ENCODE measurements around the gene IP6K1.
"Not testable (repeated sequence)": the region's sequence is repeated elsewhere in the genome, so short reads cannot be mapped to it uniquely, and the experiment has no call there.

IP6K1 gene

DNA sequence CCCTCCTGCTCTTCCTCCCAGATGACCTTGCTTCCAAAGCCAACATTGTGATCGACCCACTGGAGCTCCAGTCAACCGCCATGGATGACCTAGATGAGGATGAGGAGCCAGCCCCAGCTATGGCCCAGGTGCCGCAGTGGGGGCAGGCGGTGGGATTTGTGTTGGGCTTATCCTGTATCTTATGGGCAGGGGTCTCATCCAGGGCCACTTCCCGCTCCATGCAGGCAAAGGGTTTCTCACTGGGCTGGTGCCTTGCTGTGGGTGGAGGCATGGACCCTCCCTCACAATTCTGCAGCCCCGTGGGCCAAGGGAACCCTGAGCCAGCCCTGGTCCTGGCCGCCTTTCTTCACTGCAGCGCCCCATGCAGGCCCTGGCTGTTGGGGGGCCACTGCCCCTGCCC, 81.7 kb downstream of the IP6K1 start:
- DNase-seq (ENCODE audit: low spot score in 2 of 2) (no peak), ATAC-seq (replicated peaks; ENCODE audit: extremely low read depth, poor library complexity, severe bottlenecking) (no peak)
- no peak overlapping the region for H3K27ac Mint-ChIP-seq (ENCODE audit: low read depth)
- no peaks in the 10 kb centered on the region for H3K4me1 Mint-ChIP-seq
- no peaks in the 10 kb centered on the region for H3K9me3 Mint-ChIP-seq
- H3K4me3 Mint-ChIP-seq: no peak overlapping the region
- peaks cover 6% of the 10 kb centered on the region for H3K36me3 Mint-ChIP-seq (ENCODE audit: insufficient read depth)
- H3K27me3 Mint-ChIP-seq: no peaks in the 10 kb centered on the region

DNA sequence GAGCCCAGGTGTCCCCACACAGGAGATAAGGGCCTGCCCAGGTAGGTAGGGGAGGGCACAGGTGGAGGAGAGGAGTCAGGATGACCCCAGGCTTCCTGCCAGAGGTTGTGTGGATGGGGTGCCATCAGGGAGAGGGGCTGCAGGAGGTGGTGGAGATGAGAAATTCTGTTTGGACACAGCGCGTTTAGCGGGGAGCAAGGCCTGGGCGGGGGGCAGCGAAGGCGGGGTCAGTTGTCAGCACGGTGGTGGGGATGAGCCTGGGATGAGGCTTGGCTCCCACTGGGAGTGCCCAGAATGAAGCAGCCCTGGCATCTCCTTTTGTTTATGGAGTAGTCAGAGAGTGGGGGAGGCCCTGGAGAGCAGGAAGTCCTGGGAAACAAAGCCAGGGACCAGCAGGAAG, 82.4 kb downstream of the IP6K1 start:
- no peaks in the 10 kb centered on the region for H3K27me3 Mint-ChIP-seq
- H3K4me1 Mint-ChIP-seq: no peaks in the 10 kb centered on the region
- DNase-seq (ENCODE audit: low spot score in 2 of 2): no peak
- H3K9me3 Mint-ChIP-seq: no peaks in the 10 kb centered on the region
- ATAC-seq (replicated peaks; ENCODE audit: extremely low read depth, poor library complexity, severe bottlenecking): no peak
- H3K36me3 Mint-ChIP-seq (ENCODE audit: insufficient read depth): peaks cover 5% of the 10 kb centered on the region
- H3K4me3 Mint-ChIP-seq: no peak overlapping the region
- no peak overlapping the region for H3K27ac Mint-ChIP-seq (ENCODE audit: low read depth)

- Mint-ChIP-seq H3K36me3 (ENCODE audit: insufficient read depth) (peaks cover 5% of the 10 kb centered on the region), H3K27ac (ENCODE audit: low read depth) (no peak overlapping the region), H3K4me1 (no peaks in the 10 kb centered on the region), H3K9me3 (no peaks in the 10 kb centered on the region), H3K27me3 (no peaks in the 10 kb centered on the region), H3K4me3 (no peak overlapping the region)
- peak; percentile 36 to 58 for DNase-seq (ENCODE audit: low spot score in 2 of 2)
- ATAC-seq (replicated peaks; ENCODE audit: extremely low read depth, poor library complexity, severe bottlenecking): peak; percentile 93
Observed at GRCh38 chr3:49703443-49703927, 82.9 kb downstream of the IP6K1 start.

DNA sequence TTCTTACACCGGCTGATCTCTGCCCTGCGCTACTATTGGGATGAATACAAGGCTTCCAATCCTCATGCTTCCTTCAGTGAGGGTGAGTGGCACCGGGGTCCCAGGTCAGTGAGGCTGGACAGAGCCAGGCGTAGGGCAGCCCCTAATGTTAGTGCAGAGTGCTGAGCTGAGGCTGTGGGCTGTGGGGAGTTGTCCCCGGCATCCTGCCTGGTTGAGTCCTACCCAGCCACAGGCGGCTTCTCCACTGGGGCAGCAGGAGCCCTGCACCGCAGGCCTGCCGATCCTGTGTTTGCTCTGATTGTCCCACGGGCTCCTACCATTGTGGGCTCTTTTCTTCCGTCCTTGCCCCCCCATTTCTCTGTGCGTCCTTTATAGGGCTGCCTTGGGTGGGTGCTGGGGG, 83.7 kb downstream of the IP6K1 start:
- Mint-ChIP-seq H3K36me3 (ENCODE audit: insufficient read depth) (peaks cover 7% of the 10 kb centered on the region), H3K27me3 (no peaks in the 10 kb centered on the region), H3K4me1 (no peaks in the 10 kb centered on the region), H3K27ac (ENCODE audit: low read depth) (no peak overlapping the region), H3K4me3 (no peak overlapping the region), H3K9me3 (no peaks in the 10 kb centered on the region)
- DNase-seq (ENCODE audit: low spot score in 2 of 2): no peak
- ATAC-seq (replicated peaks; ENCODE audit: extremely low read depth, poor library complexity, severe bottlenecking): no peak

GRCh38 chr3:49701388-49702077, 84.8 kb downstream of the IP6K1 start:
- ATAC-seq (replicated peaks; ENCODE audit: extremely low read depth, poor library complexity, severe bottlenecking) (no peak), DNase-seq (ENCODE audit: low spot score in 2 of 2) (no peak)
- Mint-ChIP-seq H3K27me3 (no peaks in the 10 kb centered on the region), H3K27ac (ENCODE audit: low read depth) (no peak overlapping the region), H3K9me3 (no peaks in the 10 kb centered on the region), H3K36me3 (ENCODE audit: insufficient read depth) (peaks cover 7% of the 10 kb centered on the region), H3K4me3 (no peak overlapping the region), H3K4me1 (no peaks in the 10 kb centered on the region)

GRCh38 chr3:49700453-49701128, 85.8 kb downstream of the IP6K1 start:
- peaks cover 7% of the 10 kb centered on the region for H3K36me3 Mint-ChIP-seq (ENCODE audit: insufficient read depth)
- H3K27ac Mint-ChIP-seq (ENCODE audit: low read depth): no peak overlapping the region
- no peaks in the 10 kb centered on the region for H3K9me3 Mint-ChIP-seq

GRCh38 chr3:49700014-49700413, 86.3 kb downstream of the IP6K1 start:
- peaks cover 7% of the 10 kb centered on the region for H3K36me3 Mint-ChIP-seq (ENCODE audit: insufficient read depth)

More at GRCh38 chr3:49700453-49701128, 85.8 kb downstream of the IP6K1 start:
- DNase-seq (ENCODE audit: low spot score in 2 of 2) (no peak), ATAC-seq (replicated peaks; ENCODE audit: extremely low read depth, poor library complexity, severe bottlenecking) (no peak)
- H3K4me3 Mint-ChIP-seq: no peak overlapping the region
- H3K4me1 Mint-ChIP-seq: no peaks in the 10 kb centered on the region
- no peaks in the 10 kb centered on the region for H3K27me3 Mint-ChIP-seq

GRCh38 chr3:49699281-49699979, 86.9 kb downstream of the IP6K1 start:
- no peak overlapping the region for H3K27ac Mint-ChIP-seq (ENCODE audit: low read depth)
- no peak for DNase-seq (ENCODE audit: low spot score in 2 of 2)
- no peak for ATAC-seq (replicated peaks; ENCODE audit: extremely low read depth, poor library complexity, severe bottlenecking)
- no peak overlapping the region for H3K4me3 Mint-ChIP-seq
- H3K36me3 Mint-ChIP-seq (ENCODE audit: insufficient read depth): peaks cover 7% of the 10 kb centered on the region
- H3K9me3 Mint-ChIP-seq: no peaks in the 10 kb centered on the region
- no peaks in the 10 kb centered on the region for H3K4me1 Mint-ChIP-seq
- no peaks in the 10 kb centered on the region for H3K27me3 Mint-ChIP-seq

More at GRCh38 chr3:49700014-49700413, 86.3 kb downstream of the IP6K1 start:
- ATAC-seq (replicated peaks; ENCODE audit: extremely low read depth, poor library complexity, severe bottlenecking) (no peak), DNase-seq (ENCODE audit: low spot score in 2 of 2) (no peak)
- Mint-ChIP-seq H3K27me3 (no peaks in the 10 kb centered on the region), H3K9me3 (no peaks in the 10 kb centered on the region), H3K4me1 (no peaks in the 10 kb centered on the region), H3K4me3 (no peak overlapping the region), H3K27ac (ENCODE audit: low read depth) (no peak overlapping the region)

DNA sequence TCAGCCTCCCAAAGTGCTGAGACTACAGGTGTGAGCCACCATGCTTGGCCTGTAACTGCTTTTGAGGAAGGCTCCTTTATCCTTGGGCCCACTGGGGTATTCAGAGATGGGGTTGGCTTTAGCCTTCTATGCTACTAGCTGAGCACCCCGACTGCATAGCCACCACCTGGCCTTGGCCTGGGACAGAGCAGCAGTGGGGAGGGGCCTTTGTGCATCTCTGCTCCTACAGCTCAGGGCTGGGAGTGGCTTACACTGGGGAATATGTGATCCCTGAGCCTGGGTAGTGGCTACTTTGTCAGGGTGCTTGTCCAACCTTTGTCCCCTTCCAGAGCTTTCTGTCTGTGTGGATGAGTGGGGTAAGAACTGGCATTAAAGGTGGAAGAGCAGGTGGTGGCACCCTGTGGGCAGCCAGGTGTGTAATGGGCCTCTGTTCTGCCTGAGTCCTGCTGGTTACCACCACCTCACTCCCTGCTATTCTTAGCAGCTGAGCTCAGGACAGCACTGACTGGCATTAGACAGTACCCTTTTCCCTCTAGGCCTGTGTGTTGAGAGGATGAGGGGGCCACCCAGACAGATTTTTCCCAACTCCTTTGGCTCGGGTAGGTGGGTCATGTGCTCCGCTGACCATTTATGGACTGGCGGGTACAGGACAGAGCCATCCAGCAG, 90.9 kb downstream of the IP6K1 start:
- DNase-seq (ENCODE audit: low spot score in 2 of 2); H3K36me3 Mint-ChIP-seq (ENCODE audit: insufficient read depth); H3K27ac Mint-ChIP-seq (ENCODE audit: low read depth): not testable (repeated sequence)

GRCh38 chr3:49694409-49695070, 91.8 kb downstream of the IP6K1 start:
- H3K4me3 Mint-ChIP-seq; H3K27ac Mint-ChIP-seq (ENCODE audit: low read depth); H3K36me3 Mint-ChIP-seq (ENCODE audit: insufficient read depth); H3K9me3 Mint-ChIP-seq; DNase-seq (ENCODE audit: low spot score in 2 of 2); H3K27me3 Mint-ChIP-seq; ATAC-seq (replicated peaks; ENCODE audit: extremely low read depth, poor library complexity, severe bottlenecking): not testable (repeated sequence)
- peaks cover 34% of the 10 kb centered on the region for H3K4me1 Mint-ChIP-seq

More for the DNA sequence above, 90.9 kb downstream of the IP6K1 start:
- ATAC-seq (replicated peaks; ENCODE audit: extremely low read depth, poor library complexity, severe bottlenecking); H3K4me3 Mint-ChIP-seq; H3K9me3 Mint-ChIP-seq; H3K27me3 Mint-ChIP-seq: not testable (repeated sequence)
- H3K4me1 Mint-ChIP-seq: peaks cover 25% of the 10 kb centered on the region

DNA sequence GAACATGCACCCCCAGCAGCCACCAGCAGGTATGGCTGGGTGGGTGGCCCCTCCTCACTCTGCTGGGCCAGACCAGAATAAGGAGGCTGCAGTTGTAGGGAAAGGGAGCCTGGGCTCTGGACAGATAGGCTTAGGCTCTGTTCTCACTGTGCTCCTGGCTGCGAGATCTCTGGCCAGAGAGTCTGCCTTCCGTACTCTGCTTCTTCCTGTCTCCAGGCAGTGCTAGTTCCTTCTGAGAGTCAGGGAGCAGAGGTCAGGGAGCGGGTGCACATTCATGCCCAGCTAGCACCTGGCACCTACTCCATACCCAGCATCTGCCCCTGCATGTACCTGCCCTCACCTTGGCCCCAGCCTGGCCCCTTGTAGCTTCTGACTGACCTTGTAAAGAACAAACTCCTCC, 94.9 kb downstream of the IP6K1 start:
- not testable (repeated sequence) for DNase-seq (ENCODE audit: low spot score in 2 of 2); H3K27me3 Mint-ChIP-seq; ATAC-seq (replicated peaks; ENCODE audit: extremely low read depth, poor library complexity, severe bottlenecking); H3K27ac Mint-ChIP-seq (ENCODE audit: low read depth); H3K9me3 Mint-ChIP-seq
- Mint-ChIP-seq H3K4me1 (peaks cover 43% of the 10 kb centered on the region), H3K4me3 (peak overlapping the region; percentile 97), H3K36me3 (ENCODE audit: insufficient read depth) (peaks cover 13% of the 10 kb centered on the region)

DNA sequence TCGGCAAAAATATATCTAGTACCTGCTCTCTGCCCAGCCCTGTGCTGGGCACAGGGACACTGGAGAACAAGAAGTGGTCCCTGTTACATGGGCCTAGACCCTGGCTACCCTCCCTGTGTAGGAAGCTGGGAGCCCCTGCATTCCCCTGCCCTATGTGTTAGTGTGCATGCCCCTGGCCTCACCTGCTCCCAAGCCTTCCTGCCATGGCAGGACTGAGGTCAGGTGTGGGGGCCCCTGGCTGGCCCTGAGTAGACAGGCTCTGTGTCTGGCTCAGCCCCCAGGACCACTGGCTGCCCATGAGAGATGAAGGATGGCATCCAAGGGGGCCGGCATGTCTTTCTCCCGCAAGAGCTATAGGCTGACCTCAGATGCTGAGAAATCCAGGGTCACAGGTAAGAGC, 95.5 kb downstream of the IP6K1 start:
- H3K27me3 Mint-ChIP-seq; H3K9me3 Mint-ChIP-seq; H3K27ac Mint-ChIP-seq (ENCODE audit: low read depth); ATAC-seq (replicated peaks; ENCODE audit: extremely low read depth, poor library complexity, severe bottlenecking); DNase-seq (ENCODE audit: low spot score in 2 of 2): not testable (repeated sequence)
- Mint-ChIP-seq H3K36me3 (ENCODE audit: insufficient read depth) (peaks cover 13% of the 10 kb centered on the region), H3K4me1 (peaks cover 43% of the 10 kb centered on the region), H3K4me3 (peak overlapping the region; percentile 97)
